ENCODE measurements around the gene PTBP3.
"Not testable (repeated sequence)": the region's sequence is repeated elsewhere in the genome, so short reads cannot be mapped to it uniquely, and the experiment has no call there.

Gene PTBP3

GRCh38 chr9:112332977-112333638 lies at the start of gene PTBP3:
Gene PTBP3, minus strand, starts transcription at chr9:112333619. Its CDS starts 35,754 bp downstream, at chr9:112297865.
- peak; percentile 45 to 78 for DNase-seq (ENCODE audit: low read depth in 2 of 2)

DNA sequence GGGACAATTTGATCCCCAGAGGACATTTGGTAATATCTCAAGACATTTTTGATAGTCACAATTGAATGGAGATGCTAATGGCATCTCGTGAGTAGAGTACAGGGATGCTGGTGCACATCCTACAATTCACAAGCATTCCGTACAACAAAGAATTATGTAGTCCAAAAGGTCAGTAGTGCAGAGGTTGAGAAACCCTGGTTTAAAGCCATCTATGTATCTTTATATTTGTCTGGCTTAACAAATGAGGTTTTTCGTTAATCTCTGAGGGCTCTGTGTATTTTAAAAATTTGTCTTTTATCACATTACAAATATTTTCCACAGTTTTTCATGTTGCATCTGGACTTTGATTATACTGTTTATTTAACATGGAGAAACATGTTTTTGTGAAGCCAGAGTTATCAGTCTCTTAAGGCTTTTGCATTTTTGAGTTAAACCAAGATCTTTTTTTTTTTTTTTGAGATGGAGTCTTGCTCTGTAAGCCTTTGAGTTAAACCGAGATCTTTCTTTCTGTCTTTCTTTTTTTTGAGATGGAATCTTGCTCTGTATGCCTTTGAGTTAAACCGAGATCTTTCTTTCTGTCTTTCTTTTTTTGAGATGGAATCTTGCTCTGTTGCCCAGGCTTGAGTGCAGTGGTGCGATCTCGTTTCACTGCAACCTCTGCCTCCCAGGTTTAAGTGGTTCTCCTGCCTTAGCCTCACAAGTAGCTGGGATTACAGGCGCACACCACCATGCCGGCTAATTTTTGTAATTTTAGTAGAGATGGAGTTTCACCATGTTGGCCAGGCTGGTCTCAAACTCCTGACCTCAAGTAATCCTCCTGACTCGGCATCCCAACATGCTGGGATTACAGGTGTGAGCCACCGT lies 49.3 kb upstream of the PTBP3 start:
- no peak for DNase-seq (ENCODE audit: low read depth in 2 of 2)

DNA sequence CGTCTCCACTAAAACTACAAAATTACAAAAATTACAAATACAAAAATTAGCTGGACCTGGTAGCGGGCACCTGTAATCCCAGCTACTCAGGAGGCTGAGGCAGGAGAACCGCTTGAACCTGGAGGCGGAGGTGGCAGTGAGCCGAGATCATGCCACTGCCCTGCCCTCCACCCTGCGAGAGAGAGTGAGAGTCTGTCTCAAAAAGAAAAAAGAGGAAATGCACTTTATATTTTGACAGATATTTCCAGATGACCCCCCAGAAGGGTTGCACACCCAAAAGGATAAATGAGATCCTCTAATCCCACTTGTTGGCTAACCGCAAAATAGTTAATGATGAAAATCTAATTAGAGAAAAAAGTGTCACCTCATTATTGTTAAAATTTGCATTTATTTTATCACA lies 48.6 kb upstream of the PTBP3 start:
- DNase-seq (ENCODE audit: low read depth in 2 of 2) = no peak

- no peak for DNase-seq (ENCODE audit: low read depth in 2 of 2)
Observed at GRCh38 chr9:112380825-112381221, 47.4 kb upstream of the PTBP3 start.

- peak in 1 of 2 donors; percentile 6 for DNase-seq (ENCODE audit: low read depth in 2 of 2)
Observed at GRCh38 chr9:112380102-112380824, 46.8 kb upstream of the PTBP3 start, which contains the start of gene HSDL2. Gene HSDL2, plus strand, starts transcription at chr9:112380108. Its CDS starts 56 bp downstream, at chr9:112380164.

DNA sequence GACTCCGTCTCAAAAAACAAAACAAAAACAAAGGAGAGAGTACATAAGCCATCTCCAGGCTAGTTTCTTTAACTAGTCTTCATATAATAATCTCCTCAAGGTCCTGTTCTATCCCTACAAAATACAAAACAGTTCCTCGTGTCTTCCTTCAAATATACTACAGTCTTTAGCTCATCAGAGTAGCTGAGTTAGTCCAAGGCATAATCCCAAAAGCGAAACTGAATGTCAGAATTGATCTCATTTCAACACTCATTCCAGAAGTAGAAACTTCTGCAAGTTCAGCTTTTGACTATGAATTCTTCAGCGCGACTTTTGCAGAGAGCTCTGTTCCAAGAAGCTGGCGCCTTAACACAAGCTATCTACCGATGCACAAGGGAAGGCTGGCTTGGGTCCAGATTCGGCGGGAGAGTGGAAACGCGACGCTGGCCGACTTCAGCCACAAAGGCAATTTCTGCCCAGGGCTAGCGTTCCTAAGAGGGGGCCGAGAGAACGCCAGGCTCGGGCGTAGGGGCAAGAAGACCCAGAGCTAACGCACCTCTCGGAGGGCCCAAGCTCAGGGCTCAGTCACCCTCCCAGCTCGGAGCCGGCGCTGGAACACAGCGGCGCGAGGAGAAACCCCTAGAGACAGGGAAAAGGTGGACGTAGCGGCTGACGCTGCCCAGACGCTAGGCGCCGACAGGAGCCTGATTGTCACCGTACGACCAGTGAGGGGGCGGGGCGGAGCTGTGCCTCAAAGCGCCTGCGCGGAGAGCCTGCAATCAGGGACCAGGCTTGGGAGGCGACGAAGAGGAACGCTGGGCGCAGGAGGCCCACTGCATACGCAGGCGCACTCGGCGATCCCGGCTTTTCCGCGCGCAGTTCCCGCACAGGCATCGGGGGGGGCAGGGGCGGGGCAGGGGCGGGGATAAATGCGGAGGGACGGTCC lies 46.0 kb upstream of the PTBP3 start:
- peak; percentile 94 to 97 for DNase-seq (ENCODE audit: low read depth in 2 of 2)

DNA sequence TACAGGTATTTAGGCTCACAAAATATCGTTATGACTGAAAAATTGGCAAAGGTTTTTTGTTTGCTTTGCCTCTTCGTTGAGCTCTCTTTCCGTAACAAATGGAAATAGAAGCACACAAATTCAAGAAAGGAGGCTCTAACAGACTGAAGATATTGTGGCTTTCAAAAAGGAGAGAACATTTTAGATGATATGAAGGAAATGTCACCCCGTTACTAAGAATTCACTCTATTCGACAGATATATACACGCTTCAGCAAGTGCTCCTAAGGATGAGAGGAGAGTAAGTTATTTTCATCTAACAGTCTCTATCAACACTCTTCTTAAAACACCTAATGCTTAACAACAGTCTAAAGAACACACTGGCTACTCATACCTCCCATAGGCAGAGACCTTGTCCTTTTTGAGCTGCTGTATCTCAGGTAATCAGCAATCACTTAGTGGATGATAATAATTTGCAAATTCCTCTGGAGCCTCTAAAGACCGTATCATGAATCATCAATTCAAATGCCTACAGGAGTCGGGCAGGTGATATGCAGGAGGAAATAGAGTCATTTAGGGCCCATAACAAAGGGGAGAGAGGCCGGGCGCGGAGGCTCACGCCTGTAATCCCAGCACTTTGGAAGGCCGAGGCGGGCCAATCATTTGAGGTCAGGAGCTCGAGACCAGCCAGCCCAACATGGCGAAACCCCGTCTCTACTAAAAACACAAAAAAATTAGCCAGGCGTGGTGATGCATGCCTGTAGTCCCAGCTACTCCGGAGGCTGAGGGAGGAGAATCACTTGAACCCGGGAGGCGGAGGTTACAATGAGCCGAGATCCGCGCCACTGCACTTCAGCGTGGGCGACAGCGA lies 45.1 kb upstream of the PTBP3 start:
- peak in 1 of 2 donors; percentile 10 for DNase-seq (ENCODE audit: low read depth in 2 of 2)

DNA sequence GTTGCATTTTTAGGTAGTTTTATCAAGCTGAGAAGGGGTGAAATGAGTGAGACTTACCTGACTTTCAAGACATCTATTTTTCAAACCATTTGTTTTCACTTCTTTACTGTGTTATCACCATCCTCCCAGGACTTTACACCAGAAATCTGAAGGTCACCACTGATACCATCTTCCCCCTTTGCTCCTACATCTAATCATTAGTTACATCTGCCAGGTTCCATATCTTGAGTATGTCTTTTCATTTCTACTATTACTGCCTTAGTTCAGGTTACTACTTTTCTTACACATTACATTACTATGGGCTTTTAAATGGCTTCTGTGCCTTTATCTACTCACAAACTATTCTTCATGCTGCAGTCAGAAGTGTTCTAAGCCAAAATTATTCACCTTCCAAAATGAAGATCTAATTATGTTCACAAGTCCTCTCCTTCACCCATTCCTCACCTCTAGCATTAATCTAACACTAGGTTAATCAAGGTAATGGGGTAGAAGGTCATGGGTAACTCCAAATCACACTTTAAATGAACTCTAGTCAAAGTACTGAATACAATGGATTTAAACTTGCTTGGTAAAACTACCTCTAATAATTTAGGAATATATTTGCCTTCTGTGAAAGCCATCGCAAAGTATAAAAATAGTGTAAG lies 44.4 kb upstream of the PTBP3 start:
- DNase-seq (ENCODE audit: low read depth in 2 of 2) = no peak

DNA sequence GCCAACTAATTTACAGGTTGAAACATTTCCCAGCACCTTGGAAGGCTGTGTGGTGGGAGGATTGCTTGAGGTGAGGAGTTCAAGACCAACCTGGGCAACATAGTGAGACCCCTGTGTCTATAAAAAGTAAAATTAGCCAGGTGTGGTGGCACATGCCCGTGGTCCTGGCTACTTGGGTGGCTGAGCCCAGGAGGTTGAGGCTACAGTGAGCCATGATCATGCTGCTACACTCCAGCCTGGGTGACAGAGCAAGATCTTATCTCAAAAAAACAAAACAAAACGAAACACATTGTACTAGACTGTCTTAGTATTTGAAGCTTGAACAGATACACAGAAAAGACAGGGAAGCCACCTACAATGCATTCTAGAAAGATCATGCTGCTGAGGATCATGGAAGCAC lies 43.7 kb upstream of the PTBP3 start:
- no peak for DNase-seq (ENCODE audit: low read depth in 2 of 2)

DNA sequence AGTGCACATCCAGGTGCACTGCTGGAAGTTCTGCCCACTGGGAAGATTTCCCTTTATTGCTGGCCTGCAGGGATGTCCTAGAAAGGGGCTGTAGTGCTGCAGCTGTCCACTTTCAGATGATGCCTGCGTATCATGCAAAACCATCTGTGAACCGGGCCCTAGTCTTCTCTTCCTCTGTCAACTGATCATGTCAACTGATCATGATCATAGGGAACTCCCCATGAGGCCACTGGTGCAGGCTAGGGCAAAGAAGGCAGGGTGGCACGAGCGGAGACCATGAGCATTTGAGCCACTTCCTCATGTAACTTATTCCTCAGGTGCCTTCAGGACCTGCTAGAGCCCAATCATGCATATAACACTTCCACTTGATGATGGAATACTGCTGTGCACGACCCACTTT lies 41.9 kb upstream of the PTBP3 start:
- no peak for DNase-seq (ENCODE audit: low read depth in 2 of 2)

- not testable (repeated sequence) for DNase-seq (ENCODE audit: low read depth in 2 of 2)
Observed at GRCh38 chr9:112374232-112374631, 40.8 kb upstream of the PTBP3 start.

DNA sequence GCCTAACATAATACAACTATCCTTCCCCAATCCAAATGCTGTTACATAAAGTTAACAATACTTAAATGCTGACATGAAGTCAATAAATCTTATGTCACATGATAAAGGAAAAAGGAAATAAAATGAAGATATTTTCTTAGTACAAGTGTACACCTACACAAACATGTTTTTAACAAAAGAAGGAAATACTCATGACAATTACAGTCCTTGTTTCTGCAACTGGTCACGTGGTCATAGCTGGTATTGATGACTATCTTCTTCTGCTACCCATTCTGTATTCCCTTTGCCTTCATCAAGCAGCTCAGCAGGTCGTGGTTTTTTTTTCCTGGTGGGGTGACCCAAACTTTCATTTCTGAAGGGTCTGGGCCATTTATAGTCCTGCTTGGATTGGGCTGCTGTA lies 40.2 kb upstream of the PTBP3 start:
- not testable (repeated sequence) for DNase-seq (ENCODE audit: low read depth in 2 of 2)

- no peak for DNase-seq (ENCODE audit: low read depth in 2 of 2)
Observed at GRCh38 chr9:112371060-112371459, 37.6 kb upstream of the PTBP3 start.

DNA sequence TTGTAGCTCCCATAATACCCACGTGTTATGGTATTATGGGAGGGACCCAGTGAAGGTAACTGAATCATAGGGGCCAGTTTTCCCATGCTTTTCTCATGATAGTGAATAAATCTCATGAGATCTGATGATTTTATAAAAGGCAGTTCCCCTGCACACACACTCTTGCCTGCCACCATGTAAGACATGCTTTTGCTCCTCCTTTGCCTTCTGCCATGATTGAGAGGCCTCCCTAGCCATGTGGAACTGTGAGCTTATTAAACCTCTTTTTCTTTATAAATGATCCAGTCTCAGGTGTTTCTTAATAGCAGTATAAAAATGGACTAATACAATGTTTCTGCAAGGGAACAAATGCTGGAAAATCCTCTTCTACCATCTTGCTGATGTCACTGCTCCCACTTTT lies 36.4 kb upstream of the PTBP3 start:
- no peak for DNase-seq (ENCODE audit: low read depth in 2 of 2)

GRCh38 chr9:112367465-112367864 lies 34.0 kb upstream of the PTBP3 start:
- no peak for DNase-seq (ENCODE audit: low read depth in 2 of 2)

DNA sequence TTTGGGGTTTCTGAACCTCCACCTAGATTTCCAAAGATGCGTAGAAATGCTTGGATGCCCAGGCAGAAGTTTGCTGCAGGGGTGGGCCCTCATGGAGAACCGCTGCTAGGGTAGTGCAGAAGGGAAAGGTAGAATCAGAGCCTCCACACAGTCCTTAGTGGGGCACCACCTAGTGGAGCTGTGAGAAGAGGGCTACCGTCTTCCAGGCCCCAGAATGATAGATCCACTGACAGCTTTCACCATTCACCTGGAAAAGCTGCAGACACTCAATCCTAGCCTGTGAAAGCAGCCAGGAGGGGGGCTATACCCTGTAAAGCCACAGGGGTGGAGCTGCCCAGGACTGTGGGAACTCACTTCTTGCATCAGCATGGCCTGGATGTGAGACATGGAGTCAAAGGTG lies 33.2 kb upstream of the PTBP3 start:
- no peak for DNase-seq (ENCODE audit: low read depth in 2 of 2)

DNA sequence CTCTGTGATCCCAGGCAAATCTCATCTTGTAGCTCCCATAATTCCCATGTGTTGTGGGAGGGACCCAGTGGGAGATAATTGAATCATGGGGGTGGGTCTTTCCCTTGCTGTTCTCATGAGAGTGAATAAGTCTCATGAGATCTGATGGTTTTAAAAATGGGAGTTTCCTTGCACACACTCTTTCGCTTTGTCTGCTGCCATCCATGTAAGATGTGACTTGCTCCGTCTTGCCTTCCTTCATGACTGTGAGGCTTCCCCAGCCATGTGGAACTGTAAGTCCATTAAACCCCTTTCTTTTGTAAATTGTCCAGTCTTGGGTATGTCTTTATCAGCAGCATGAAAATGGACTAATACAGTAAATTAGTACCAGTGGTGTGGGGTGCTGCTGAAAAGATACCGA lies 31.8 kb upstream of the PTBP3 start:
- not testable (repeated sequence) for DNase-seq (ENCODE audit: low read depth in 2 of 2)

- DNase-seq (ENCODE audit: low read depth in 2 of 2) = no peak
Observed at GRCh38 chr9:112364761-112365160, 31.3 kb upstream of the PTBP3 start.

- no peak for DNase-seq (ENCODE audit: low read depth in 2 of 2)
Observed at GRCh38 chr9:112361601-112362000, 28.2 kb upstream of the PTBP3 start.

Measured in stimulated activated CD8-positive, alpha-beta memory T cell treated with anti-CD3 and anti-CD28 coated beads, Interleukin-7, amount 100 ng/mL, for 4 hours (primary cell).